ENCODE data around the gene KLF9.
A peak's percentile ranks its signal among the peaks of the same experiment; 100 is the strongest.

The KLF9 gene

DNA sequence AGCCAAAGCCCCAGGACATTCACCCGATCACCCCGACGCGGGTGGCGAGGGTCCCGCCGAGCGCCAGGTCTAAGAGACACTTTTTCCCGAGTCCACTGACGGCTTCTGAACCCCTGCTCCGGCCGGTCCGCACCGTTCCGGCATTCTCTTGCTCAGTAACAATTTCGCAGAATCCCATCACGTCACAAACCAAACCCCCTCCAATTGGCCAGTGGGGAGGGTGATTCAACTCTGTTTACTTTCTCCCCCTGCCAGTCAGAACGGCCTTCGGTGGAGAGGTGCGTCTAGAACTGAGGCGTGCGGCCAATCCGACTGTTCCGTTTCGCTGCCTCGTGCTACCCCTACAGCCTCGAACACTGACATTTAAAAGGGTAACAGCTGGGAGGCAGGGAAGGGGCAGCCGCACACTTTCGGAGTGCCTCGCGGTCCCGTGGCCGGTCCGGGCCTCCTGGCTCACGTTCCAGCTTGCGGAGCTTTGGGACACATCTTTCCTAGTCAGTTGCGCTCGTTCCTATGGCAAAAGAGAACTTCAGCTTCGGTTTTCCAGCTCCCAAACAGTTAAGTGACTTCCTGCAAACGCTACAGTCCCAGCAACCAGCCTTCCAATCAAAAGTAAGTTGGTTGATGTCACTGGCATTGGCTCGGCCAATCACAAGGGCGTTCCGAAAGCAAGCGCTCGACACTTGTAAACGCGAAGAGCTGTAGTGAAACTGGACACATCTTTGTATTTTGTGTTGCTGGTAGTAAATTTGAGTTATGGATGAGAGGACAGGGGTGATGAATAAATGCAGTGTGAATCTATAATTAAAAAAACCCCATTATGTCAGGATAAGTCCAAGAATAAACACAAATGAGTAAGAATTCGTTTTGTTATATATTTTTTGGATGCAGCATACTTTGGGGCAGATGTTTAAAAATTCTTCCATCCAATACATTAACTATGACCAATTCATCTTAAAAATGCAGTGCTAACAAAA is at the start of gene KLF9:
Gene KLF9 (minus strand): TSS at position 859 of the 977 bp plus-strand sequence. CDS start 1,294 bp downstream, outside the sequence.
- DNase-seq (ENCODE audit: low read depth, low spot score): peak; percentile 93

GRCh38 chr9:70463877-70464276 is 49.4 kb upstream of the KLF9 start:
- no peak for DNase-seq (ENCODE audit: low read depth, low spot score)

- DNase-seq (ENCODE audit: low read depth, low spot score): no peak
Observed at GRCh38 chr9:70462300-70462699, 47.8 kb upstream of the KLF9 start.

DNA sequence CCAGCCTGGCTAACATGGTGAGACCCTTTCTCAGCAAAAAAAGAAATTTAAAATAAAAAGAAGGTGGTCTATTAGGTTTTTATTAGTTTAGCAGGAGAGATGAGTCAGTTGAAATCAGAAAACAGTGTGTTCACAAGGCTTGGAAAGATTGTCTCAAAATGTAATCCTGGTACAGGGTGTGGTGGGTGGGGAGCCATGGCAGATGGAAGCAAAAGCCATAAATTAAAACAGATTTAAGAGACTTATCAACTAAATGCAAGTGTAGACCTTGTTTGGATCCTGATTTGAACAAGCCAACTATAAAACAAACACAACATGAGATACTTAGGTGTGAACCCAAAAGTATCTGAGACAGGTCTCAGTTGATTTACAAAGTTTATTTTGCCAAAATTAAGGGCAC is 42.8 kb upstream of the KLF9 start:
- no peak for DNase-seq (ENCODE audit: low read depth, low spot score)

GRCh38 chr9:70455993-70456704 is 41.7 kb upstream of the KLF9 start:
- no peak for DNase-seq (ENCODE audit: low read depth, low spot score)

GRCh38 chr9:70452365-70452764 is 37.9 kb upstream of the KLF9 start:
- DNase-seq (ENCODE audit: low read depth, low spot score): no peak

- DNase-seq (ENCODE audit: low read depth, low spot score): no peak
Observed at GRCh38 chr9:70451765-70452164, 37.3 kb upstream of the KLF9 start.

GRCh38 chr9:70450738-70451137 is 36.3 kb upstream of the KLF9 start:
- no peak for DNase-seq (ENCODE audit: low read depth, low spot score)

DNA sequence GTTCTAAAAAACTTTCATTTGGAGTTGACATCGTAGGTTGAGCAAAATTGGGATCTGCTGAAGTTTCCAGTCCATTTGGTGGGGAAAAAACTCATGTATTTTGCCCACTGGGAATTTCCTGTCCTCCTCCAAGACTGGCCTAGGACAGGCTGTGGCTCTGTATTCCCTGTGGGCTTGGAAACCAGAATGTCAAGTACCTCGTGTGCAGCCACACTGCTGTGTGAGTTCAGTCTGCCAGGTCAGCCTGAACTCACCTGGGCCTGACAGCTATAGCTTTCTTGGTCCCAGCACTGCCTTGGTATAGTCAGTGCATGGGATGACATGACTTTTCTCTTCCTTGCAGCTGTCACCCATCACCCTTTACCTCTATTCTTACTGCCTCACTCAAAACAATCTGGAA is 35.0 kb upstream of the KLF9 start:
- DNase-seq (ENCODE audit: low read depth, low spot score): no peak

DNA sequence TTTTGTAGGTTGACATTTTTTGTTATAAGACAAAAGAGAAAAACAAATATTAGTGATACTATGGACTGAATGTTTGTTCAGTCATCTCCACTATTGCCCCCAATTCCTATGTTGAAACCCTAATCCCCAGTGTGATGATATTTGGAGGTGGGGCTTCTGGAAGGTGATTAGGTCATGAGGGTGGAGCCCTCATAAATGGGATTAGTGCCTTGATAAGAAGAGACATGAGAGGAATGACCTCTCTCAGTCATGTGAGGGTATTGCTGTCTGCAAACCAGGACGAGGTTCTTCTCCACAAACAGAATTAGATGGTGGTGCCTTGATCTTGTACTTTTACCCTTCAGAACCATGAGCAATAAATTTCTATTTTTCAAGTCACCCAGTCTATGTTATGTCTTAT is 34.5 kb upstream of the KLF9 start:
- no peak for DNase-seq (ENCODE audit: low read depth, low spot score)

DNA sequence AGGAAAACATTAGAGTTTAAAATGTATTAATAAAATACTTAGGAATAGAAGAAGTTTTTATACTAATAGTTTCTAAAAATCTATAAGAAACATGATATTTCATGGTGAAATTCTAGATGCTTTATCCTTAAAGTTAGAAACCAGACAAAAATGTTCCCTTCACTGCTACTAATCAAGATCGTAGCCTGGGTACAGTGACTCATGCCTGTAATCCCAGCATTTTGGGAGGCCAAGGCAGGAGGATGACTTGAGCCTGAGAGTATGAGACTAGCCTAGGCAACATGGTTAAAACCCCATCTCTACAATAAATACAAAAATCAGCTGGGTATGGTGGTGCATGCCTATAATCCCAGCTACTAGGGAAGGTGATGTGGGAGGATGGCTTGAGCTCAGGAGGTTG is 30.4 kb upstream of the KLF9 start:
- DNase-seq (ENCODE audit: low read depth, low spot score): no peak

GRCh38 chr9:70442328-70442848 is 27.9 kb upstream of the KLF9 start:
- no peak for DNase-seq (ENCODE audit: low read depth, low spot score)

GRCh38 chr9:70441622-70442021 is 27.2 kb upstream of the KLF9 start:
- no peak for DNase-seq (ENCODE audit: low read depth, low spot score)

GRCh38 chr9:70439991-70440706 is 25.7 kb upstream of the KLF9 start:
- no peak for DNase-seq (ENCODE audit: low read depth, low spot score)

DNA sequence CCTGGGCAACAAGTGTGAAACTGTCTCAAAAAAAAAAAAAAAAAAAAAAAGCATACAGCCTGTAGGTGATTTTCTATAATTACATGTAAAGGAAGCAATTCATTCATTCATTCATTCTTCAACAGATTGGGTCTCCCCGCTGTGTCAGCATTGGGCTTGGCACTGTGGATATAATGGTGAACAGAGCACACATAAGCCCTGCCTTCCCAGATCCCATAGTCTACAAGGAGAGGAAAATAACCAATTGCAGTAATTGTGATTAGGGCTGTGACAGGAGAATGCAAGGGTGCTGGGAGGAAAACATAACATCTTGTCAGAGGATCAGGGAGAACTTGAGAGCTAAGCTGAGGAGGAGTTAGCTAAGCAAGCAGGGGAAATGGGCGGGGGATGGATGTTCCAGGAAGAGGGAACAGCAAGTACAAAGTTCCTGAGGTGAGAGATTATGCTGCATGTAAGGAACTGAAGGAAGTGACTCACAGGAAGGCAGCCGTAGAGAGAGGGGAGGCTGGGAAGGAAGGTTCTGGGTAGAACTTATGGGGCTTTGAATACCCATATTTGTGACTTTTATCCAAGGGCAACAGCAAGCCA is 24.0 kb upstream of the KLF9 start:
- peak; percentile 56 for DNase-seq (ENCODE audit: low read depth, low spot score)

DNA sequence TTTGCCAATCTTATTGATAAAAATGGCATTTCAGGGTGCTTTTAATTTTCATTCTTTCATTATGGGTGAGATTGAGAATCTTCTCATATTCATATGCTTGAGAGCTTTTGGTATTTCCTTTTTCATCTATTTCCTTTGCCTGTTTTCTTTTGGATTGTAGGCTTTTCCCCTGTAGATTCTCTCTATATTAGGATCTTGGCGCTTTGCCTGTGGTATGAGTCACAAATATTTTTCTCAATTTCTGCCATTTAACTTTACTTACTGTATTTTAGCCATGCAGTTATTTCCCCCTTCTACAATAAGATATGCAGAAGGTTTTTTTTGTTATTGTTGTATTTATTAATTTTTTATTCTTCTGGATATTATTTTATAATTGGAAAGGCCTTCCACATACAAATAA is 21.5 kb upstream of the KLF9 start:
- peak; percentile 68 for DNase-seq (ENCODE audit: low read depth, low spot score)

- no peak for DNase-seq (ENCODE audit: low read depth, low spot score)
Observed at GRCh38 chr9:70429899-70430298, 15.4 kb upstream of the KLF9 start.

DNA sequence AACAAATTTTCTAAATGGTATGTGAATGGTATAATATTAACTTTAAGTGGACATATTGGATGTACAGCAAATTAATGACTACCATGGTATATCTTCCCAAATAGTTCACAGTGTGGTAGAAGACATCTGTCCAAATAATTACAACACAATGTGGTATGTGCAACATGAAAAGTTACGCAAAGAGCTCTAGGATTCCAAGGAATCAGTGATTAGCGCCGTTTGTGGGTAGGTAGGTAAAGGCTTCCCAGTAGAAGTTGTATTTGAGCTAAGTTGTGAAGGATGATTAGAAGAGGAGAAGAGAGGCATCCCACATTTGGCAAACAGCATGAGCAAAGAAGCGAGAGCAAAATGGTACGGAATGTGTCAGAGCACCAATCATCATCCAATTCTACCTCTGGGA is 14.3 kb upstream of the KLF9 start:
- DNase-seq (ENCODE audit: low read depth, low spot score): no peak

DNA sequence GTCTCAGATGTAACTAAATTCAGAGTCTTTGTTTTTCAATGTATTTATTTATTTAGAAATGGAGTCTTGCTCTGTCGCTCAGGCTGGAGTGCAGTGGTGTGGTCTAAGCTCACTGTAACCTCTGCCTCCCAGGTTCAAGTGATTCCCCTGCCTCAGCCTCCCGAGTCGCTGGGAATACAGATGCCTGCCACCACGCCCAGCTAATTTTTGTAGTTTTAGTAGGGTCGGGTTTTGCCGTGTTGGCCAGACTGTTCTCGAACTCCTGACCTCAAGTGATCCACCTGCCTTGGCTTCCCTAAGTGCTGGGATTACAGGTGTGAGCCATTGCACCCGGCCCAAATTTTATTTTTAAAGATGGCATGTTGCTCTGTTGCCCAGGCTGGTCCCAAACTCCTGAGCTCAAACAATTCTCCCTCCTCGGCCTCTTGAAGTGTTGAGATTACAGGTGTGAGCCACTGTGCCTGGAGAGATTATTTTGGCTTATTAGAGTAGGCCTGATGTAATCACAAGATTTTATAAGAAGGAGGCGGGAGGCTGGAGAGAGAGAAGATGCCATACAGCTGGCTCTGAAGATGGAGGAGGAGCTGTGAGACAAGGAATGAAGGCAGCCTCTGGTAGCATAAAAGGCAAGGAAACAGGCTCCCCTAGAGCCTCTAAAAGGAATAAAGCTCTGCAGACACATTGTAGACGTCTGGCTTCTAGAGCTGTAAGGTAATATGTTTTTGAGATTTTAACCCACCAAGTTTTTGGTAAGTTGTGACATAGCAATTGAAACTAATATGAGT is 12.9 kb upstream of the KLF9 start:
- no peak for DNase-seq (ENCODE audit: low read depth, low spot score)

- DNase-seq (ENCODE audit: low read depth, low spot score): no peak
Observed at GRCh38 chr9:70425192-70425591, 10.7 kb upstream of the KLF9 start.

Data from smooth muscle cell of the brain vasculature (primary cell).